GM19395 (cell line): ENCODE results near the gene CACNA1B.
"Not testable (repeated sequence)": the region's sequence is repeated elsewhere in the genome, so short reads cannot be mapped to it uniquely, and the experiment has no call there.

Experiments used
- ATAC-seq: cut with Tn5 transposase; IDR thresholded peaks from one replicate; pipeline ENCODE4 v1.9.1; 2021; ENCODE audit warnings: mild to moderate bottlenecking, moderate library complexity; ENCODE audit not compliant: unreplicated experiment

The CACNA1B gene

GRCh38 chr9:137865581-137866145, 11.9 kb upstream of the CACNA1B start:
- ATAC-seq, result no peak

GRCh38 chr9:137866226-137867141, 11.1 kb upstream of the CACNA1B start:
- ATAC-seq, result no peak

- ATAC-seq, result no peak
Observed at GRCh38 chr9:137870432-137870831, 7.2 kb upstream of the CACNA1B start.

- no peak for ATAC-seq
Observed at GRCh38 chr9:137872296-137872695, 5.3 kb upstream of the CACNA1B start.

GRCh38 chr9:137873408-137873807, 4.2 kb upstream of the CACNA1B start:
- ATAC-seq, result no peak

- no peak for ATAC-seq
Observed at GRCh38 chr9:137873858-137874362, 3.7 kb upstream of the CACNA1B start.

GRCh38 chr9:137875354-137875753, 2.2 kb upstream of the CACNA1B start:
- no peak for ATAC-seq

- ATAC-seq, result no peak
Observed at GRCh38 chr9:137875846-137876245, 1.7 kb upstream of the CACNA1B start.

- no peak for ATAC-seq
Observed at GRCh38 chr9:137876269-137876668, 1.3 kb upstream of the CACNA1B start.

GRCh38 chr9:137876781-137877386, 698 bp upstream of the CACNA1B start:
- ATAC-seq, result no peak

GRCh38 chr9:137878146-137878941, 762 bp downstream of the CACNA1B start:
- no peak for ATAC-seq

GRCh38 chr9:137879052-137879451, 1.5 kb downstream of the CACNA1B start:
- no peak for ATAC-seq

GRCh38 chr9:137879566-137880150, 2.1 kb downstream of the CACNA1B start:
- no peak for ATAC-seq

- no peak for ATAC-seq
Observed at GRCh38 chr9:137880160-137880975, 2.8 kb downstream of the CACNA1B start.

GRCh38 chr9:137880976-137881530, 3.5 kb downstream of the CACNA1B start:
- ATAC-seq, result no peak

GRCh38 chr9:137881591-137882505, 4.3 kb downstream of the CACNA1B start:
- no peak for ATAC-seq

- no peak for ATAC-seq
Observed at GRCh38 chr9:137882506-137882821, 4.9 kb downstream of the CACNA1B start.

GRCh38 chr9:137883977-137884376, 6.4 kb downstream of the CACNA1B start:
- not testable (repeated sequence) for ATAC-seq
